HG03571 (cell line): ENCODE results near the gene CDH13.

Experiments
- ATAC-seq: cut with Tn5 transposase; IDR thresholded peaks from one replicate; pipeline ENCODE4 v1.9.1; 2021; ENCODE audit not compliant: unreplicated experiment

The CDH13 gene

GRCh38 chr16:82735673-82736091, 108.9 kb downstream of the CDH13 start:
- ATAC-seq, result no peak

- no peak for ATAC-seq
Measured at GRCh38 chr16:82736224-82736623, 109.5 kb downstream of the CDH13 start.

- no peak for ATAC-seq
Measured at GRCh38 chr16:82738699-82739098, 111.9 kb downstream of the CDH13 start.

- ATAC-seq, result no peak
Measured at GRCh38 chr16:82741073-82741615, 114.4 kb downstream of the CDH13 start.

GRCh38 chr16:82744958-82745357, 118.2 kb downstream of the CDH13 start:
- ATAC-seq, result no peak

GRCh38 chr16:82748026-82748425, 121.3 kb downstream of the CDH13 start:
- ATAC-seq, result no peak

- ATAC-seq, result no peak
Measured at GRCh38 chr16:82750068-82750467, 123.3 kb downstream of the CDH13 start.

- ATAC-seq, result no peak
Measured at GRCh38 chr16:82751020-82751419, 124.3 kb downstream of the CDH13 start.

GRCh38 chr16:82752172-82752571, 125.4 kb downstream of the CDH13 start:
- ATAC-seq, result no peak

- no peak for ATAC-seq
Measured at GRCh38 chr16:82753821-82754220, 127.1 kb downstream of the CDH13 start.

GRCh38 chr16:82754716-82755513, 128.1 kb downstream of the CDH13 start:
- no peak for ATAC-seq

- ATAC-seq, result no peak
Measured at GRCh38 chr16:82755570-82756282, 129.0 kb downstream of the CDH13 start.

- no peak for ATAC-seq
Measured at GRCh38 chr16:82756283-82756599, 129.5 kb downstream of the CDH13 start.

GRCh38 chr16:82758406-82758805, 131.6 kb downstream of the CDH13 start:
- no peak for ATAC-seq

- no peak for ATAC-seq
Measured at GRCh38 chr16:82758904-82759303, 132.1 kb downstream of the CDH13 start.

GRCh38 chr16:82761236-82761635, 134.5 kb downstream of the CDH13 start:
- no peak for ATAC-seq

GRCh38 chr16:82761858-82762257, 135.1 kb downstream of the CDH13 start:
- ATAC-seq, result no peak

- ATAC-seq, result no peak
Measured at GRCh38 chr16:82763371-82763770, 136.6 kb downstream of the CDH13 start.

- no peak for ATAC-seq
Measured at GRCh38 chr16:82767198-82767597, 140.4 kb downstream of the CDH13 start.

- ATAC-seq, result no peak
Measured at GRCh38 chr16:82767808-82768207, 141.0 kb downstream of the CDH13 start.

- ATAC-seq, result no peak
Measured at GRCh38 chr16:82769845-82770244, 143.1 kb downstream of the CDH13 start.

GRCh38 chr16:82772215-82772614, 145.4 kb downstream of the CDH13 start:
- no peak for ATAC-seq
